HEK293 (cell line): ENCODE measurements around the gene TBL1XR1.

Experiments
- CTCF ChIA-PET: fragments of 350-600 bp; formaldehyde crosslinking; extraction: SDS; loops from one replicate; lab custom pipeline; 2021; ENCODE audit warnings: antibody characterized with exemption; lab: Yijun Ruan, JAX
- POLR2A ChIA-PET: fragments of 300-600 bp; formaldehyde crosslinking; extraction: SDS; loops from one replicate; lab custom pipeline; 2020; ENCODE audit warnings: antibody characterized with exemption, inconsistent platforms; lab: Yijun Ruan, JAX
- H3K27ac ChIP-seq: fragments of 200-500 bp; sonication (Bioruptor generic); 2 replicates; pipeline ENCODE4 v1.5.1; 2014; ENCODE audit warnings: low read depth, low read length, control low read depth, inconsistent platforms; ENCODE audit errors: extremely low read depth
- H3K36me3 ChIP-seq, 2 experiments: fragments of 200-500 bp in 1 of 2; sonication (Bioruptor generic) in 1 of 2; 1 replicate in 1 of 2; 2 replicates in 1 of 2; pipeline ENCODE4 v1.5.1; 2014 to 2017; ENCODE audit warnings: inconsistent platforms in 2 of 2, low read length in 2 of 2; ENCODE audit not compliant: control insufficient read depth in 2 of 2, insufficient read depth in 1 of 2
- H3K4me1 ChIP-seq: fragments of 200-500 bp; sonication (Bioruptor generic); 2 replicates; pipeline ENCODE4 v1.5.1; 2014; ENCODE audit warnings: mild to moderate bottlenecking, low read length, inconsistent platforms; ENCODE audit not compliant: control insufficient read depth, insufficient read depth
- H3K4me3 ChIP-seq: 2 replicates; pipeline ENCODE4 v1.5.1; 2011; ENCODE audit warnings: low read depth, mild to moderate bottlenecking, control low read depth, low read length, moderate library complexity
- H3K9me3 ChIP-seq: fragments of 200-500 bp; sonication (Bioruptor generic); 2 replicates; pipeline ENCODE4 v1.5.1; 2014; ENCODE audit warnings: low read depth, low read length, inconsistent platforms; ENCODE audit not compliant: control insufficient read depth, insufficient read depth
- AEBP2 ChIP-seq: fragments of 450-650 bp; formaldehyde crosslinking; IDR thresholded peaks from 2 replicates; pipeline ENCODE4 v1.5.1; 2016; ENCODE audit warnings: missing biosample characterization, missing genetic modification characterization, borderline replicate concordance
- BCL6B ChIP-seq: fragments of 450-650 bp; formaldehyde crosslinking; IDR thresholded peaks from 2 replicates; pipeline ENCODE4 v1.5.1; 2017; ENCODE audit warnings: missing biosample characterization, missing genetic modification characterization
- GLIS2 ChIP-seq: fragments of 450-650 bp; formaldehyde crosslinking; IDR thresholded peaks from 2 replicates; pipeline ENCODE4 v1.5.1; 2016; ENCODE audit warnings: missing biosample characterization, missing genetic modification characterization
- PRDM1 ChIP-seq: fragments of 450-650 bp; formaldehyde crosslinking; IDR thresholded peaks from 2 replicates; pipeline ENCODE4; 2016; ENCODE audit warnings: missing biosample characterization, missing genetic modification characterization
- YY2 ChIP-seq: fragments of 450-650 bp; formaldehyde crosslinking; IDR thresholded peaks from 2 replicates; pipeline ENCODE4 v1.5.1; 2016; ENCODE audit warnings: missing biosample characterization, missing genetic modification characterization
- ZBTB11 ChIP-seq: fragments of 450-650 bp; formaldehyde crosslinking; conservative IDR thresholded peaks from 2 replicates; pipeline ENCODE4 v1.5.1; 2016; ENCODE audit warnings: low read depth, missing biosample characterization, missing genetic modification characterization
- ZBTB17 ChIP-seq: fragments of 450-650 bp; formaldehyde crosslinking; IDR thresholded peaks from 2 replicates; pipeline ENCODE4 v1.5.1; 2016; ENCODE audit warnings: missing biosample characterization, missing genetic modification characterization
- ZFP3 ChIP-seq: fragments of 450-650 bp; formaldehyde crosslinking; IDR thresholded peaks from 2 replicates; pipeline ENCODE4 v1.5.1; 2016; ENCODE audit warnings: low read depth, missing biosample characterization, missing genetic modification characterization
- ZNF214 ChIP-seq: fragments of 450-650 bp; formaldehyde crosslinking; IDR thresholded peaks from 2 replicates; pipeline ENCODE4 v1.5.1; 2017; ENCODE audit warnings: missing biosample characterization, mild to moderate bottlenecking, missing genetic modification characterization, borderline replicate concordance
- ZNF239 ChIP-seq: fragments of 450-650 bp; formaldehyde crosslinking; IDR thresholded peaks from 2 replicates; pipeline ENCODE4 v1.5.1; 2016; ENCODE audit warnings: missing biosample characterization, missing genetic modification characterization
- ZNF274 ChIP-seq, 2 experiments: fragments of 200-500 bp in 1 of 2; fragments of 450-650 bp in 1 of 2; sonication (Bioruptor generic) in 1 of 2; formaldehyde crosslinking in 1 of 2; IDR thresholded peaks; 2 replicates each; pipeline versions ENCODE4 v1.5.1 to v1.6.1; 2014 to 2016; ENCODE audit warnings: borderline replicate concordance in 1 of 2, inconsistent platforms in 1 of 2, low read length in 1 of 2, missing biosample characterization in 1 of 2, missing genetic modification characterization in 1 of 2
- ZNF335 ChIP-seq: fragments of 450-650 bp; formaldehyde crosslinking; conservative IDR thresholded peaks from 2 replicates; pipeline ENCODE4 v1.5.1; 2016; ENCODE audit warnings: missing biosample characterization, missing genetic modification characterization
- ZNF366 ChIP-seq: fragments of 450-650 bp; formaldehyde crosslinking; conservative IDR thresholded peaks from 2 replicates; pipeline ENCODE4 v1.5.1; 2016; ENCODE audit warnings: missing biosample characterization, missing genetic modification characterization
- ZNF394 ChIP-seq: fragments of 450-650 bp; formaldehyde crosslinking; IDR thresholded peaks from 2 replicates; pipeline ENCODE4 v1.5.1; 2016; ENCODE audit warnings: missing biosample characterization, missing genetic modification characterization, mild to moderate bottlenecking, moderate library complexity, borderline replicate concordance
- ZNF488 ChIP-seq: fragments of 450-650 bp; formaldehyde crosslinking; IDR thresholded peaks from 2 replicates; pipeline ENCODE4 v1.5.1; 2016; ENCODE audit warnings: missing biosample characterization, missing genetic modification characterization
- ZNF513 ChIP-seq: fragments of 450-650 bp; IDR thresholded peaks from 2 replicates; pipeline ENCODE4 v1.5.1; 2018; ENCODE audit warnings: missing biosample characterization, missing genetic modification characterization
- ZNF549 ChIP-seq: fragments of 450-650 bp; IDR thresholded peaks from 2 replicates; pipeline ENCODE4 v1.5.1; 2018; ENCODE audit warnings: missing biosample characterization, missing genetic modification characterization, mild to moderate bottlenecking, inconsistent platforms, moderate library complexity
- ZNF558 ChIP-seq: fragments of 450-650 bp; formaldehyde crosslinking; IDR thresholded peaks from 2 replicates; pipeline ENCODE4 v1.5.1; 2016; ENCODE audit warnings: missing biosample characterization, missing genetic modification characterization
- ZNF600 ChIP-seq: fragments of 450-650 bp; formaldehyde crosslinking; IDR thresholded peaks from 2 replicates; pipeline ENCODE4 v1.5.1; 2016; ENCODE audit warnings: missing biosample characterization, missing genetic modification characterization
- ZXDB ChIP-seq: fragments of 450-650 bp; formaldehyde crosslinking; IDR thresholded peaks from 2 replicates; pipeline ENCODE4 v1.5.1; 2016; ENCODE audit warnings: missing biosample characterization, missing genetic modification characterization
- TF ChIP-seq, protein P1 (sequence below): fragments of 450-650 bp; formaldehyde crosslinking; IDR thresholded peaks from 2 replicates; pipeline ENCODE4 v1.5.1; 2016; ENCODE audit warnings: missing biosample characterization, missing genetic modification characterization

TBL1XR1 gene

DNA sequence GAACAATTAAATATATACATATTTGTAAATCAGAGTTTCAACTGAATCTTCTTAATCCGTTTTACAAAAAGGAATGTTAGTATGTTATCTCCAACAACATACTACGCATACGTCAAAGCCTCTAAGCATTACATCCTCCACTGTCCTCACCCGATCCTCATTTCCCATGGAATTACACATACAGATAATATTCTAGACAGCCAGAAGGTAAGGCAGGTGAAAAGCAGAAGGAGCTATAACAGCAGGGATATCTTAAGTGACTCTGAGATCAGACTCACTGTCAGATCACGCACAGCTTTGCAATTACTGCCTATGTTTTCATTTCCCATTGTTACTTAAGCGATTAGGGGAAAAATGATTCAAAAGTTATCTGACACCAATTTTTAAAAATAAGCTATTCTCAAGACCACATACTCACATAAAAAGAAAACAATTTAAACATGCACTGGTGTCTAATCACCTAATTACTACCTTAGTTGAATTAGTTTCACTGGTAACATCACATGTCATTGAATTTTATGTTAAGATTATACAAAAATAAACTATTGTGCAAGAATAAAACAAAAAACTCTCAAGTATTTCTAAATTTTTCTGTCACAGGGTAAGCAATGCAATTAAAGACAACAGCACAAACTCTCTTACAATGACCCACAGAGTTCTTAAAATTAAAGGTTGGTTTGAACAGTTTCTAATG lies 92.8 kb downstream of the TBL1XR1 start (continued):
- no peak for TF ChIP-seq ZNF558 (tag by site-specific recombination)
- TF ChIP-seq ZNF366 (tag by site-specific recombination), result peak; percentile 32; the same call in 1 of the 2 replicates
- TF ChIP-seq, protein P1, sequence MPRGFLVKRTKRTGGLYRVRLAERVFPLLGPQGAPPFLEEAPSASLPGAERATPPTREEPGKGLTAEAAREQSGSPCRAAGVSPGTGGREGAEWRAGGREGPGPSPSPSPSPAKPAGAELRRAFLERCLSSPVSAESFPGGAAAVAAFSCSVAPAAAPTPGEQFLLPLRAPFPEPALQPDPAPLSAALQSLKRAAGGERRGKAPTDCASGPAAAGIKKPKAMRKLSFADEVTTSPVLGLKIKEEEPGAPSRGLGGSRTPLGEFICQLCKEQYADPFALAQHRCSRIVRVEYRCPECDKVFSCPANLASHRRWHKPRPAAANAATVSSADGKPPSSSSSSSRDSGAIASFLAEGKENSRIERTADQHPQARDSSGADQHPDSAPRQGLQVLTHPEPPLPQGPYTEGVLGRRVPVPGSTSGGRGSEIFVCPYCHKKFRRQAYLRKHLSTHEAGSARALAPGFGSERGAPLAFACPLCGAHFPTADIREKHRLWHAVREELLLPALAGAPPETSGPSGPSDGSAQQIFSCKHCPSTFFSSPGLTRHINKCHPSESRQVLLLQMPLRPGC (tag by site-specific recombination), result peak; percentile 34; the same call in 1 of the 2 replicates

- POLR2A ChIA-PET, result no interaction called here
- H3K36me3 ChIP-seq, result no peaks in the 10 kb centered on the region
- H3K9me3 ChIP-seq, result no peaks in the 10 kb centered on the region
- H3K4me1 ChIP-seq, result peaks cover 12% of the 10 kb centered on the region; the same call in 1 of the 2 replicates
- TF ChIP-seq ZFP3 (no peak), PRDM1 (tag by site-specific recombination) (peak; percentile 60), ZBTB17 (tag by site-specific recombination) (peak; percentile 50; the same call in 1 of the 2 replicates), ZNF600 (tag by site-specific recombination) (0 out of 2 replicates have a peak, but pooled peaks have one; percentile 41), GLIS2 (tag by site-specific recombination) (no peak)
- no peak overlapping the region for H3K4me3 ChIP-seq
- no peak overlapping the region for H3K27ac ChIP-seq
- CTCF ChIA-PET, result no interaction called here
Measured at GRCh38 chr3:177102553-177102952, 94.7 kb downstream of the TBL1XR1 start.

DNA sequence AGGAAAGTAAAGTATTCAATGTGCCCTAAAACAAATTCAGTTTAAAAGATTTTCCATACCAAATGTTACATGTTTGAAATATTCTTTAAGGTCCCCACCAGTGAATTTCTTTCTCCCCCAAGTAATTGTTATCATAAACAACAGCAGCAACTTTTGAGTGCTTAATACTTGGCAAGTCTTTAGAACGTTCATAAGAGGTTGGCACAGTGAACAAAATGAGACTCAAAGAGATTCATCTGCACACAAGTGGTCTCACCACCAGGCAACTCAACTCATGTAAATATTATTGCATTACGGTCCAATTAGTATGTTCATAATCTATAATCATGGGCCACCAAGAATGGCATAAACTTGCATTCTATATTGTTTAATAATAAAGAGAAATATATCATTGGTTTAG lies 98.7 kb downstream of the TBL1XR1 start:
- no peaks in the 10 kb centered on the region for H3K36me3 ChIP-seq
- CTCF ChIA-PET, result no interaction called here
- TF ChIP-seq ZNF600 (tag by site-specific recombination) (no peak), ZNF239 (tag by site-specific recombination) (no peak), ZBTB11 (tag by site-specific recombination) (no peak), ZNF335 (tag by site-specific recombination) (no peak), ZNF214 (tag by site-specific recombination) (no peak), ZNF274 (IDR thresholded peaks at IDR 0.05; ENCODE audit: low read length) (no peak), ZNF274 (tag by site-specific recombination; IDR thresholded peaks at IDR 0.05; ENCODE audit: borderline replicate concordance) (no peak), ZNF488 (tag by site-specific recombination) (no peak), ZNF549 (tag by site-specific recombination) (no peak), AEBP2 (tag by site-specific recombination) (no peak), ZXDB (tag by site-specific recombination) (no peak), ZNF394 (tag by site-specific recombination) (no peak), BCL6B (tag by site-specific recombination) (no peak), YY2 (tag by site-specific recombination) (no peak), ZNF513 (no peak)

More for the DNA sequence above, 98.7 kb downstream of the TBL1XR1 start:
- POLR2A ChIA-PET, result no interaction called here
- H3K4me1 ChIP-seq, result peaks cover 9% of the 10 kb centered on the region; the same call in 1 of the 2 replicates
- no peaks in the 10 kb centered on the region for H3K9me3 ChIP-seq
- H3K4me3 ChIP-seq, result no peak overlapping the region
- no peak overlapping the region for H3K27ac ChIP-seq
